Hepatocyte (in vitro differentiated cells): ENCODE measurements around the gene GTF2B. TPM values are rescaled to one million over a fixed set of nuclear protein-coding genes. Genes with fewer than 3 reads are reported as not detected.
"Not testable (repeated sequence)": the region's sequence is repeated elsewhere in the genome, so short reads cannot be mapped to it uniquely, and the experiment has no call there.

ENCODE experiments used
- DNase-seq: peaks from one replicate; pipeline ENCODE4 v3.0.0-alpha.2; 2016; ENCODE audit warnings: low spot score
- H2AFZ ChIP-seq: fragments of 200-600 bp; sonication (generic); 2 replicates; pipeline ENCODE4 v1.6.0; 2016; ENCODE audit warnings: antibody characterized with exemption, mild to moderate bottlenecking
- H3K27ac ChIP-seq: fragments of 200-600 bp; sonication (generic); 2 replicates; pipeline ENCODE4 v1.5.1; 2016; ENCODE audit warnings: mild to moderate bottlenecking
- H3K27me3 ChIP-seq: fragments of 200-600 bp; sonication (generic); 2 replicates; pipeline ENCODE4 v1.6.1; 2016
- H3K36me3 ChIP-seq: fragments of 200-600 bp; sonication (generic); replicated peaks from 2 replicates; pipeline ENCODE4 v1.5.1; 2016; ENCODE audit warnings: low read depth; ENCODE audit not compliant: insufficient read depth
- H3K4me1 ChIP-seq: fragments of 200-600 bp; sonication (generic); 2 replicates; pipeline ENCODE4 v1.5.1; 2016; ENCODE audit warnings: mild to moderate bottlenecking, moderate library complexity; ENCODE audit not compliant: insufficient read depth
- H3K4me2 ChIP-seq: fragments of 200-600 bp; sonication (generic); 2 replicates; pipeline ENCODE4 v1.6.0; 2016
- H3K4me3 ChIP-seq: fragments of 200-600 bp; sonication (generic); 2 replicates; pipeline ENCODE4 v1.5.1; 2016; ENCODE audit warnings: mild to moderate bottlenecking
- H3K79me2 ChIP-seq: fragments of 200-600 bp; sonication (generic); 2 replicates; pipeline ENCODE4 v1.6.0; 2017; ENCODE audit warnings: mild to moderate bottlenecking
- H3K9me2 ChIP-seq: fragments of 200-600 bp; sonication (generic); replicated peaks from 2 replicates; pipeline ENCODE4 v1.6.0; 2017; ENCODE audit warnings: mild to moderate bottlenecking; ENCODE audit not compliant: insufficient read depth
- H3K9me3 ChIP-seq: fragments of 200-600 bp; sonication (generic); 2 replicates; pipeline ENCODE4 v1.5.1; 2016; ENCODE audit warnings: low read depth, mild to moderate bottlenecking
- H4K20me1 ChIP-seq: fragments of 200-600 bp; sonication (generic); 2 replicates; pipeline ENCODE4 v1.6.0; 2016; ENCODE audit warnings: mild to moderate bottlenecking; ENCODE audit not compliant: insufficient read depth, poor library complexity, severe bottlenecking
- CTCF ChIP-seq: fragments of 200-600 bp; sonication (generic); IDR thresholded peaks from 2 replicates; pipeline ENCODE4 v1.5.1; 2016; ENCODE audit warnings: antibody characterized with exemption, mild to moderate bottlenecking; ENCODE audit not compliant: poor library complexity
- EZH2 ChIP-seq: fragments of 200-600 bp; sonication (generic); IDR thresholded peaks from 2 replicates; pipeline ENCODE4 v1.6.1; 2016; ENCODE audit warnings: antibody characterized with exemption, mild to moderate bottlenecking, borderline replicate concordance
- EZH2phosphoT487 ChIP-seq: fragments of 200-600 bp; sonication (generic); IDR thresholded peaks from one replicate; pipeline ENCODE4 v1.6.1; 2018; ENCODE audit warnings: antibody characterized with exemption, mild to moderate bottlenecking, low read depth, moderate library complexity; ENCODE audit not compliant: unreplicated experiment, severe bottlenecking
- WGBS: methylation state at CpG from one replicate; pipeline ENCODE4 v1.1.6; 2016; ENCODE audit warnings: low lambda C conversion rate; ENCODE audit errors: missing lambda C conversion rate; 5-methylcytosine and 5-hydroxymethylcytosine counted together
- polyA plus RNA-seq: library from polyadenylated mRNA; unstranded; fragments of >200 nt; fragmentation: Nextera tagmentation; extraction: Ambion mirVana; gene quantifications from 2 replicates; pipeline ENCODE4 v1.2.1, GENCODE V29; 2016
- total RNA-seq: library from RNA; depleted of rRNA; stranded (reverse); fragments of >200 nt; gene quantifications from 2 replicates; pipeline ENCODE4 v1.2.3, GENCODE V29; 2014

The GTF2B gene
- total and polyA plus RNA-seq, 2 experiments from 2014 or later: 43.1 to 52.6 TPM

GRCh38 chr1:88847643-88848042 lies 43.7 kb downstream of the GTF2B start:
- no peaks in the 10 kb centered on the region for H3K4me1 ChIP-seq
- H3K36me3 ChIP-seq: no peaks in the 10 kb centered on the region
- no peak overlapping the region for H3K4me3 ChIP-seq
- H3K27ac ChIP-seq: no peak overlapping the region
- H3K9me3 ChIP-seq: no peaks in the 10 kb centered on the region
- H3K79me2 ChIP-seq: no peaks in the 10 kb centered on the region
- H4K20me1 ChIP-seq: no peaks in the 10 kb centered on the region
- no peak overlapping the region for H3K4me2 ChIP-seq
- H3K27me3 ChIP-seq: no peaks in the 10 kb centered on the region
- 18% methylated on average over 1 of the region's 1 CpG for WGBS
- no peak overlapping the region for H2AFZ ChIP-seq
- DNase-seq: no peak
- TF ChIP-seq EZH2phosphoT487: no peak
- no peak for TF ChIP-seq EZH2
- no peak for TF ChIP-seq CTCF
- no peaks in the 10 kb centered on the region for H3K9me2 ChIP-seq

- no peaks in the 10 kb centered on the region for H3K36me3 ChIP-seq
- H2AFZ ChIP-seq: no peak overlapping the region
- H3K27ac ChIP-seq: no peak overlapping the region
- H3K4me1 ChIP-seq: no peaks in the 10 kb centered on the region
- TF ChIP-seq CTCF (no peak), EZH2phosphoT487 (no peak), EZH2 (no peak)
- no peaks in the 10 kb centered on the region for H3K79me2 ChIP-seq
- no peaks in the 10 kb centered on the region for H3K27me3 ChIP-seq
- H4K20me1 ChIP-seq: no peaks in the 10 kb centered on the region
- H3K9me2 ChIP-seq: no peaks in the 10 kb centered on the region
- DNase-seq: no peak
- WGBS: 93% methylated on average over 2 of the region's 2 CpGs
- H3K4me2 ChIP-seq: no peak overlapping the region
- H3K9me3 ChIP-seq: no peaks in the 10 kb centered on the region
- no peak overlapping the region for H3K4me3 ChIP-seq
Observed at GRCh38 chr1:88825721-88826120, 65.6 kb downstream of the GTF2B start.

- H3K4me2 ChIP-seq, H3K36me3 ChIP-seq, H3K27me3 ChIP-seq, H3K4me1 ChIP-seq, H3K27ac ChIP-seq, H3K79me2 ChIP-seq, DNase-seq, H3K4me3 ChIP-seq, H2AFZ ChIP-seq, H4K20me1 ChIP-seq, H3K9me3 ChIP-seq, H3K9me2 ChIP-seq: not testable (repeated sequence)
- WGBS: 94% methylated on average over 3 of the region's 3 CpGs
Observed at GRCh38 chr1:88819642-88820041, 71.7 kb downstream of the GTF2B start.

- Histone ChIP-seq H2AFZ (no peak overlapping the region), H3K36me3 (no peaks in the 10 kb centered on the region), H3K4me2 (no peak overlapping the region), H3K9me3 (no peaks in the 10 kb centered on the region), H3K4me1 (no peaks in the 10 kb centered on the region), H4K20me1 (no peaks in the 10 kb centered on the region), H3K79me2 (no peaks in the 10 kb centered on the region), H3K9me2 (no peaks in the 10 kb centered on the region), H3K27me3 (no peaks in the 10 kb centered on the region), H3K4me3 (no peak overlapping the region), H3K27ac (no peak overlapping the region)
- no peak for DNase-seq
- WGBS: 100% methylated on average over 1 of the region's 1 CpG
- no peak for TF ChIP-seq EZH2phosphoT487
- no peak for TF ChIP-seq CTCF
- no peak for TF ChIP-seq EZH2
Observed at GRCh38 chr1:88813471-88813870, 77.9 kb downstream of the GTF2B start.
